Liver (tissue), 3 donors: ENCODE data around the gene FBLL1.

Source experiments
- FOXA1 ChIP-seq: IDR thresholded peaks from 2 replicates; pipeline ENCODE4 v1.6.1; 2016; ENCODE audit warnings: antibody characterized with exemption
- GABPA ChIP-seq, 2 donors: IDR thresholded peaks in 1 of 2; conservative IDR thresholded peaks in 1 of 2; 2 replicates each; pipeline ENCODE4 v1.6.1; 2016; ENCODE audit warnings: antibody characterized with exemption in 2 of 2, mild to moderate bottlenecking in 1 of 2, moderate library complexity in 1 of 2
- HNF4G ChIP-seq: IDR thresholded peaks from 2 replicates; pipeline ENCODE4 v1.6.1; 2016; ENCODE audit warnings: antibody characterized with exemption
- JUND ChIP-seq, 2 donors: IDR thresholded peaks; 2 replicates each; pipeline ENCODE4 v1.6.1; 2016; ENCODE audit warnings: antibody characterized with exemption in 2 of 2
- RAD21 ChIP-seq, 2 donors: IDR thresholded peaks; 2 replicates each; pipeline ENCODE4 v1.6.1; 2016; ENCODE audit warnings: antibody characterized with exemption in 2 of 2, mild to moderate bottlenecking in 2 of 2
- SP1 ChIP-seq: IDR thresholded peaks from 2 replicates; pipeline ENCODE4 v1.6.1; 2018; ENCODE audit warnings: antibody characterized with exemption, mild to moderate bottlenecking
- TAF1 ChIP-seq: conservative IDR thresholded peaks from 2 replicates; pipeline ENCODE4 v1.6.1; 2016; ENCODE audit warnings: antibody characterized with exemption, mild to moderate bottlenecking
- TF ChIP-seq, protein P1 (sequence below): fragments of 150-350 bp; IDR thresholded peaks from 2 replicates; pipeline ENCODE4 v1.5.1; 2017; ENCODE audit warnings: improper control_type of control experiment, low read depth, low read length; ENCODE audit not compliant: missing input control
- TF ChIP-seq, protein P2 (sequence below): IDR thresholded peaks from 2 replicates; pipeline ENCODE4 v1.6.1; 2016; ENCODE audit warnings: antibody characterized with exemption
- TF ChIP-seq, protein P3 (sequence below): IDR thresholded peaks from 2 replicates; pipeline ENCODE4 v1.6.1; 2016; ENCODE audit warnings: antibody characterized with exemption
- TF ChIP-seq, protein P4 (sequence below): IDR thresholded peaks from 2 replicates; pipeline ENCODE4 v1.6.1; 2016; ENCODE audit warnings: antibody characterized with exemption
- donor health status: healthy.
- donor health status: healthy.

DNA sequence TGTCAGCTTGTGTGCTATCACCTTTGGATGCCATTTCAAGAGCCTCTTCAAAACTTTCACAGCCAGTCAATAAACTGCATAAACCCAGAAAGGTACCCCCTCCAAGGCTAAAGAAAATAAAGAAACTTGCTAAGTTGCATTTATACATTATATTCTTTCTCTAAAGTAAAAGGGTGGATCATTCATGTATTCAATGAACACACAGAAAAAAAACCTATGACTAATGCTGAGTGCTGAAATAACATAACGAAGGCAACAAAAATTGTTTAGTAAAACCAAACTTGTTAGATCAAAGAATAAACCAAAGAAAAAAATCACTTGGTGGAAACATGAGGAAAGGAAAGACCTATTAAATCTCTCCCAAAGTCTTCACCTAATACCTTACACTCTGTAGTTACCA is 34.9 kb downstream of the FBLL1 start:
- TF ChIP-seq TAF1 (no peak), HNF4G (no peak), SP1 (no peak), GABPA (IDR thresholded peaks at IDR 0.05 in 1 of 2, conservative IDR thresholded peaks at IDR 0.05 in 1 of 2) (no peak), FOXA1 (no peak), RAD21 (IDR thresholded peaks at IDR 0.05) (no peak), JUND (IDR thresholded peaks at IDR 0.05) (no peak)
- TF ChIP-seq, protein P1, sequence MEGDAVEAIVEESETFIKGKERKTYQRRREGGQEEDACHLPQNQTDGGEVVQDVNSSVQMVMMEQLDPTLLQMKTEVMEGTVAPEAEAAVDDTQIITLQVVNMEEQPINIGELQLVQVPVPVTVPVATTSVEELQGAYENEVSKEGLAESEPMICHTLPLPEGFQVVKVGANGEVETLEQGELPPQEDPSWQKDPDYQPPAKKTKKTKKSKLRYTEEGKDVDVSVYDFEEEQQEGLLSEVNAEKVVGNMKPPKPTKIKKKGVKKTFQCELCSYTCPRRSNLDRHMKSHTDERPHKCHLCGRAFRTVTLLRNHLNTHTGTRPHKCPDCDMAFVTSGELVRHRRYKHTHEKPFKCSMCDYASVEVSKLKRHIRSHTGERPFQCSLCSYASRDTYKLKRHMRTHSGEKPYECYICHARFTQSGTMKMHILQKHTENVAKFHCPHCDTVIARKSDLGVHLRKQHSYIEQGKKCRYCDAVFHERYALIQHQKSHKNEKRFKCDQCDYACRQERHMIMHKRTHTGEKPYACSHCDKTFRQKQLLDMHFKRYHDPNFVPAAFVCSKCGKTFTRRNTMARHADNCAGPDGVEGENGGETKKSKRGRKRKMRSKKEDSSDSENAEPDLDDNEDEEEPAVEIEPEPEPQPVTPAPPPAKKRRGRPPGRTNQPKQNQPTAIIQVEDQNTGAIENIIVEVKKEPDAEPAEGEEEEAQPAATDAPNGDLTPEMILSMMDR: no peak
- TF ChIP-seq, protein P2, sequence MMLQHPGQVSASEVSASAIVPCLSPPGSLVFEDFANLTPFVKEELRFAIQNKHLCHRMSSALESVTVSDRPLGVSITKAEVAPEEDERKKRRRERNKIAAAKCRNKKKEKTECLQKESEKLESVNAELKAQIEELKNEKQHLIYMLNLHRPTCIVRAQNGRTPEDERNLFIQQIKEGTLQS: no peak
- TF ChIP-seq, protein P3, sequence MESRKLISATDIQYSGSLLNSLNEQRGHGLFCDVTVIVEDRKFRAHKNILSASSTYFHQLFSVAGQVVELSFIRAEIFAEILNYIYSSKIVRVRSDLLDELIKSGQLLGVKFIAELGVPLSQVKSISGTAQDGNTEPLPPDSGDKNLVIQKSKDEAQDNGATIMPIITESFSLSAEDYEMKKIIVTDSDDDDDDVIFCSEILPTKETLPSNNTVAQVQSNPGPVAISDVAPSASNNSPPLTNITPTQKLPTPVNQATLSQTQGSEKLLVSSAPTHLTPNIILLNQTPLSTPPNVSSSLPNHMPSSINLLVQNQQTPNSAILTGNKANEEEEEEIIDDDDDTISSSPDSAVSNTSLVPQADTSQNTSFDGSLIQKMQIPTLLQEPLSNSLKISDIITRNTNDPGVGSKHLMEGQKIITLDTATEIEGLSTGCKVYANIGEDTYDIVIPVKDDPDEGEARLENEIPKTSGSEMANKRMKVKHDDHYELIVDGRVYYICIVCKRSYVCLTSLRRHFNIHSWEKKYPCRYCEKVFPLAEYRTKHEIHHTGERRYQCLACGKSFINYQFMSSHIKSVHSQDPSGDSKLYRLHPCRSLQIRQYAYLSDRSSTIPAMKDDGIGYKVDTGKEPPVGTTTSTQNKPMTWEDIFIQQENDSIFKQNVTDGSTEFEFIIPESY: no peak
- TF ChIP-seq, protein P4, sequence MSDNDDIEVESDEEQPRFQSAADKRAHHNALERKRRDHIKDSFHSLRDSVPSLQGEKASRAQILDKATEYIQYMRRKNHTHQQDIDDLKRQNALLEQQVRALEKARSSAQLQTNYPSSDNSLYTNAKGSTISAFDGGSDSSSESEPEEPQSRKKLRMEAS: no peak
